NCI-H226 (cell line): ENCODE data around the gene CENPW.

Experiments used
- DNase-seq: peaks from one replicate; pipeline ENCODE4 v3.0.0-alpha.2; 2015

CENPW gene

GRCh38 chr6:126374372-126374771, 34.5 kb downstream of the CENPW start:
- DNase-seq, result no peak

- DNase-seq, result no peak
Measured at GRCh38 chr6:126376682-126377081, 36.8 kb downstream of the CENPW start.

- DNase-seq, result no peak
Measured at GRCh38 chr6:126377594-126378153, 37.8 kb downstream of the CENPW start.

GRCh38 chr6:126380072-126380583, 40.2 kb downstream of the CENPW start:
- no peak for DNase-seq

GRCh38 chr6:126381498-126381897, 41.6 kb downstream of the CENPW start:
- no peak for DNase-seq

- no peak for DNase-seq
Measured at GRCh38 chr6:126383203-126383602, 43.3 kb downstream of the CENPW start.

- no peak for DNase-seq
Measured at GRCh38 chr6:126385536-126385935, 45.6 kb downstream of the CENPW start.

- DNase-seq, result no peak
Measured at GRCh38 chr6:126388104-126388598, 48.2 kb downstream of the CENPW start.

GRCh38 chr6:126396131-126396530, 56.2 kb downstream of the CENPW start:
- no peak for DNase-seq
